Embryonic facial prominence (tissue), 1 donor: Measurements from ENCODE around the gene OR10T2.
"Not testable (repeated sequence)": the region's sequence is repeated elsewhere in the genome, so short reads cannot be mapped to it uniquely, and the experiment has no call there.

Source experiments
- DNase-seq: peaks from one replicate; pipeline ENCODE4 v3.0.0-alpha.2; 2016; ENCODE audit errors: extremely low spot score

The OR10T2 gene

DNA sequence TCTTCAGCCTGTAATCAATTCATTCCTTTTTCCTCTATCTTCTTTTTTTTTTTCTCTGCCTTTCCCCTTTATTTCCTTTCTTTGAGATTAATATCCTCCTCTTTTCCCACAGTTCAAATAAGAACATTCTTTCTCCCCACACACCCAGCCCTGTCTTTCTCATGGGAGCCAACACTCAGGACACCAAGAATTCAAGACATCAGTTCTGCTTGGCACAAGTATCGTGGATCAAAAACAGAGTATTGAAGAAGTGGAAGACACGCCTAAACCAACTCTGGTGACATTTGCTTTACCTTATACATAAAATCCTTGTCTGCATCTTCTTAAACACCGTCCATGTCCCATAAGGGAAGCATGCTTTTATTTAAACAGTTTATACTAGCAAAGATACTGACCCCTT, 42.6 kb downstream of the OR10T2 start:
- DNase-seq = no peak

DNA sequence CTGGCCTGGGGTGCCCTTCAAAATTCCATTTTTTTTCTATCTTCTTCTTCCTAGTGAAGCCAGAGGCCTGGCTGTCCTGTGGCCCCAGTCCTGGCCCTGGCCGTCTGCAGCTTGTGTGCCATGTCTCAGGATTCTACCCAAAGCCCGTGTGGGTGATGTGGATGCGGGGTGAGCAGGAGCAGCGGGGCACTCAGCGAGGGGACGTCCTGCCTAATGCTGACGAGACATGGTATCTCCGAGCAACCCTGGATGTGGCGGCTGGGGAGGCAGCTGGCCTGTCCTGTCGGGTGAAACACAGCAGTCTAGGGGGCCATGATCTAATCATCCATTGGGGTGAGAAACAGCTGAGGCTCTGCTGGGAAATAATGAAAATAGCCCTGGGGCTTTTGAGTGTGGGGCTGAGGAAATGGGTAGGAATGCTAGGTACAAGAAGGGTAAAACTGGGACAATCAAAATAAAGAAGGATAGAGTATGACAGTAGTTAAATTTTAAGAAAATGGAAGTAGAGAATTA, 43.4 kb downstream of the OR10T2 start:
- DNase-seq = no peak

DNA sequence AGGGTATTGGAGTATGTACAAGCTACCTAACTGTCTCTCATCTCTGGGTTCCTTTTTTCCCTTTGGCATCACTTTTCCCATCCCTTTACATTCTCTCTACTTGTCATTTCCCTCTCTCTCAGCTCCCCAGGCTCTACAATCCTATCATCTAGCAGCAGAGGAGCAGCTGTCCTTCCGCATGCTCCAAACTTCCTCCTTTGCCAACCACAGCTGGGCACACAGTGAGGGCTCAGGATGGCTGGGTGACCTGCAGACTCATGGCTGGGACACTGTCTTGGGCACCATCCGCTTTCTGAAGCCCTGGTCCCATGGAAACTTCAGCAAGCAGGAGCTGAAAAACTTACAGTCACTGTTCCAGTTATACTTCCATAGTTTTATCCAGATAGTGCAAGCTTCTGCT, 45.0 kb downstream of the OR10T2 start:
- no peak for DNase-seq

DNA sequence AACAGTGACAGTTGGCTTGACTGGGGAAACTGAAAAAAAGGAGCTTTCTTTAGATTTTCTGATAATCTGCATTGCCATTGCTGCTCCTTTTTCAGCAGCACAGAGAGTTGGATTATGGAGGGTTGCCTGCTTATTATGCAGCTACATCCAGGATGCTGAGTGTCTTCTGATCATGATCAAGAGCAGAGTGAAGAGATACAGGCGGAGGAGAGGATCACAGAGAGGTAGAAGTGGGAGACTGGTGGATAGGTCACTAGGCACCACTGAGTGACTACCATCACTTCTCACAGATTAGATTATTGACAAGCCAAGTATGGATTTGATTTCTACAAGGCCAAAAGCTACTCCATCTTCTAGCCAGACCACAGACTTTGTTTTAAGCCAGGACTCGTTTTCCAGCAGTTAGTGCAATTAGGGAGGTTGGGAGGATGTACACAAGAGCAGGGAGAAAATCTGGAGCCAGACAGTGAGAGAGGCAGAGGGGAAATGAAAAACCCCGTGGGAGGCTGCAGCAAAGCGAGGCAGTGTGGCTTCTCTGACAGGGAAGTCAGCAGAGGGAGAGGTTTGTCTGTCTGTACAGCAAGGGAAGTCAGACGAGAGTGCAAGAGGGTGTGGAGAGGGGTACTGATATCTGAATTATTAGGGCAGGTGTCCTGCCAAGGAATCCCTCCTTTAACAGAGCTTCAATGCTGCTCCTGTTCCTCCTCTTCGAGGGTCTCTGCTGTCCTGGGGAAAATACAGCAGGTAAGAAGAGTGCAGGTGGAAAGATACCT, 45.8 kb downstream of the OR10T2 start, which contains the start of gene CD1E:
Gene CD1E (plus strand): TSS at position 592 of the 773 bp plus-strand sequence. CDS start 95 bp downstream, at position 687.
- DNase-seq = no peak

DNA sequence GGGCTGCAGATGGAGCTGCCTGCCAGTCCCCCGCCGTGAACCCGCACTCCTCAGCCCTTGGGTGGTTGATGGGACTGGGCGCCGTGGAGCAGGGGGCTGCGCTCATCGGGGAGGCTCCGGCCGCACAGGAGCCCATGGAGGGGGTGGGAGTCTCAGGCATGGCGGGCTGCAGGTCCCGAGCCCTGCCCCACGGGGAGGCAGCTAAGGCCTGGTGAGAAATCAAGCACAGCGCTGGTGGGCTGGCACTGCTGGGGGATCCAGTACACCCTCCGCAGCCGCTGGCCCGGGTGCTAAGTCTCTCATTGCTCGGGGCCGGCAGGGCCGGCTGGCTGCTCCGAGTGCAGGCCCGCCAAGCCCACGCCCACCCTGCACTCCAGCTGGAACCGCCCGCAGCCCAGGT, 50.3 kb downstream of the OR10T2 start:
- not testable (repeated sequence) for DNase-seq
